A549 (cell line): ENCODE results near the gene RND2.

Experiments used
- FOXS1 ChIP-seq: fragments of 250-450 bp; sonication (Bioruptor Pico); IDR thresholded peaks from 2 replicates; pipeline ENCODE4 v1.5.0; 2020; ENCODE audit warnings: mild to moderate bottlenecking, moderate library complexity
- HOXB5 ChIP-seq: fragments of 250-450 bp; sonication (Bioruptor Pico); IDR thresholded peaks from 2 replicates; pipeline ENCODE4 v1.5.0; 2020; ENCODE audit warnings: mild to moderate bottlenecking, moderate library complexity
- TF ChIP-seq, protein P1 (sequence below): fragments of >200 bp; sonication (Bioruptor Twin); formaldehyde crosslinking; IDR thresholded peaks from 3 replicates; pipeline ENCODE4 v1.5.1; 2016
- TF ChIP-seq, protein P2 (sequence below): fragments of 200-600 bp; sonication (generic); IDR thresholded peaks from 2 replicates; pipeline ENCODE4 v1.6.1; 2016; ENCODE audit warnings: antibody characterized with exemption, mild to moderate bottlenecking, moderate library complexity

DNA sequence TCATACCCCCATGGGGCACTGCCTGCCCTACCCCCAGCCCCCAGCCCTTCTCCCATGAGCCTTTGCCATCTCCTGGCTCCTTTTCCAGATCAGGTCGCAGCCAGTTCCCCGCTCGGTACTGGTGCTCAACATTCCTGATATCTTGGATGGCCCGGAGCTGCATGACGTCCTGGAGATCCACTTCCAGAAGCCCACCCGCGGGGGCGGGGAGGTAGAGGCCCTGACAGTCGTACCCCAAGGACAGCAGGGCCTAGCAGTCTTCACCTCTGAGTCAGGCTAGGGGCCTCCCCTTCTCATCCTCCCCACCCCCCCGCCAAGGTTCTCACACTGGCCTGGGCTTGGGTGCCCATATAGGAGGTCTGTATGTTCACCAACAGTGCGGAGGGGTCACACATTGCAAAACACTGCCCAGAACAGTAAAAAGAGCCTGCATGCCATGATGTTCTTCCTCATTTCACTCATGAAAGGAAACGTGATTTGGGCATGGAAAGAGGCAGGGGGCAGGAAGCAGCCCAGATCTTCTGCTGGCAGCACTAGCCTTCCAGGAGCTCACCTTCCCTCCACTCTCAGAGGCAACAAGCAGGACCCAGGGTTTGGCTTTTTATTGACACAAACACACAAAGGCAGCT, 10.9 kb upstream of the RND2 start:
- TF ChIP-seq, protein P1, sequence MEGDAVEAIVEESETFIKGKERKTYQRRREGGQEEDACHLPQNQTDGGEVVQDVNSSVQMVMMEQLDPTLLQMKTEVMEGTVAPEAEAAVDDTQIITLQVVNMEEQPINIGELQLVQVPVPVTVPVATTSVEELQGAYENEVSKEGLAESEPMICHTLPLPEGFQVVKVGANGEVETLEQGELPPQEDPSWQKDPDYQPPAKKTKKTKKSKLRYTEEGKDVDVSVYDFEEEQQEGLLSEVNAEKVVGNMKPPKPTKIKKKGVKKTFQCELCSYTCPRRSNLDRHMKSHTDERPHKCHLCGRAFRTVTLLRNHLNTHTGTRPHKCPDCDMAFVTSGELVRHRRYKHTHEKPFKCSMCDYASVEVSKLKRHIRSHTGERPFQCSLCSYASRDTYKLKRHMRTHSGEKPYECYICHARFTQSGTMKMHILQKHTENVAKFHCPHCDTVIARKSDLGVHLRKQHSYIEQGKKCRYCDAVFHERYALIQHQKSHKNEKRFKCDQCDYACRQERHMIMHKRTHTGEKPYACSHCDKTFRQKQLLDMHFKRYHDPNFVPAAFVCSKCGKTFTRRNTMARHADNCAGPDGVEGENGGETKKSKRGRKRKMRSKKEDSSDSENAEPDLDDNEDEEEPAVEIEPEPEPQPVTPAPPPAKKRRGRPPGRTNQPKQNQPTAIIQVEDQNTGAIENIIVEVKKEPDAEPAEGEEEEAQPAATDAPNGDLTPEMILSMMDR: no peak
- TF ChIP-seq FOXS1 (CRISPR knock-in tag): no peak
- TF ChIP-seq, protein P2, sequence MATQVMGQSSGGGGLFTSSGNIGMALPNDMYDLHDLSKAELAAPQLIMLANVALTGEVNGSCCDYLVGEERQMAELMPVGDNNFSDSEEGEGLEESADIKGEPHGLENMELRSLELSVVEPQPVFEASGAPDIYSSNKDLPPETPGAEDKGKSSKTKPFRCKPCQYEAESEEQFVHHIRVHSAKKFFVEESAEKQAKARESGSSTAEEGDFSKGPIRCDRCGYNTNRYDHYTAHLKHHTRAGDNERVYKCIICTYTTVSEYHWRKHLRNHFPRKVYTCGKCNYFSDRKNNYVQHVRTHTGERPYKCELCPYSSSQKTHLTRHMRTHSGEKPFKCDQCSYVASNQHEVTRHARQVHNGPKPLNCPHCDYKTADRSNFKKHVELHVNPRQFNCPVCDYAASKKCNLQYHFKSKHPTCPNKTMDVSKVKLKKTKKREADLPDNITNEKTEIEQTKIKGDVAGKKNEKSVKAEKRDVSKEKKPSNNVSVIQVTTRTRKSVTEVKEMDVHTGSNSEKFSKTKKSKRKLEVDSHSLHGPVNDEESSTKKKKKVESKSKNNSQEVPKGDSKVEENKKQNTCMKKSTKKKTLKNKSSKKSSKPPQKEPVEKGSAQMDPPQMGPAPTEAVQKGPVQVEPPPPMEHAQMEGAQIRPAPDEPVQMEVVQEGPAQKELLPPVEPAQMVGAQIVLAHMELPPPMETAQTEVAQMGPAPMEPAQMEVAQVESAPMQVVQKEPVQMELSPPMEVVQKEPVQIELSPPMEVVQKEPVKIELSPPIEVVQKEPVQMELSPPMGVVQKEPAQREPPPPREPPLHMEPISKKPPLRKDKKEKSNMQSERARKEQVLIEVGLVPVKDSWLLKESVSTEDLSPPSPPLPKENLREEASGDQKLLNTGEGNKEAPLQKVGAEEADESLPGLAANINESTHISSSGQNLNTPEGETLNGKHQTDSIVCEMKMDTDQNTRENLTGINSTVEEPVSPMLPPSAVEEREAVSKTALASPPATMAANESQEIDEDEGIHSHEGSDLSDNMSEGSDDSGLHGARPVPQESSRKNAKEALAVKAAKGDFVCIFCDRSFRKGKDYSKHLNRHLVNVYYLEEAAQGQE: no peak
- no peak for TF ChIP-seq HOXB5 (CRISPR knock-in tag)
